ENCODE results near the gene RHO. TPM values are rescaled to one million over a fixed set of nuclear protein-coding genes. Genes with fewer than 3 reads are reported as not detected.
"Not testable (repeated sequence)": the region's sequence is repeated elsewhere in the genome, so short reads cannot be mapped to it uniquely, and the experiment has no call there.

Gene RHO
- not detected for total RNA-seq (2021; ENCODE audit: unreplicated experiment)
- not detected in 2 replicates for polyA plus RNA-seq (2012)
- not detected for Bru-seq, nascent RNA
- percentile 21 among the genes with signal in this experiment for BruChase-seq, experiment 1, labeled RNA remaining after a 6-hour chase
- BruChase-seq, experiment 2, labeled RNA remaining after a 2-hour chase = percentile 16 among the genes with signal in this experiment
- long read RNA-seq = 0 reads

GRCh38 chr3:129528589-129529100 lies at the start of gene RHO:
TSS of gene RHO (plus strand) at chr3:129528639. CDS start at chr3:129528734, 95 bp downstream.
- RAD21 ChIA-PET (ENCODE audit: low non-redundant PET in 1 of 2, low total read pairs in 2 of 2, uncharacterized antibody in 2 of 2, unreplicated experiment in 2 of 2) = no interaction called here
- H3K4me1 ChIP-seq (ENCODE audit: control insufficient read depth in 1 of 2, insufficient read depth in 2 of 2, low read length in 2 of 2) = no peaks in the 10 kb centered on the region
- no peaks in the 10 kb centered on the region for H3K9me3 ChIP-seq (ENCODE audit: control insufficient read depth in 1 of 2, insufficient read depth in 1 of 2, low read depth in 1 of 2, low read length in 2 of 2)
- no peaks in the 10 kb centered on the region for H3K79me2 ChIP-seq (ENCODE audit: insufficient read depth, low read length)
- ATAC-seq = no peak
- no peak within 1 kb of the TSS for H2AFZ ChIP-seq (ENCODE audit: low read depth, low read length, poor library complexity, severe bottlenecking)
- H3K36me3 ChIP-seq (ENCODE audit: control insufficient read depth in 1 of 2, insufficient read depth in 2 of 2, low read length in 2 of 2) = no peaks in the 10 kb centered on the region
- POLR2A ChIA-PET = no interaction called here
- H4K20me1 ChIP-seq (ENCODE audit: insufficient read depth) = no peaks in the 10 kb centered on the region
- no peak within 1 kb of the TSS for H3K4me2 ChIP-seq (ENCODE audit: low read length)
- TF ChIP-seq, protein P1, sequence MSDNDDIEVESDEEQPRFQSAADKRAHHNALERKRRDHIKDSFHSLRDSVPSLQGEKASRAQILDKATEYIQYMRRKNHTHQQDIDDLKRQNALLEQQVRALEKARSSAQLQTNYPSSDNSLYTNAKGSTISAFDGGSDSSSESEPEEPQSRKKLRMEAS (IDR thresholded peaks at IDR 0.05) = no peak
- TF ChIP-seq ELF1 (IDR thresholded peaks at IDR 0.05; ENCODE audit: borderline replicate concordance, low read depth) = no peak
- TF ChIP-seq ATF3 (IDR thresholded peaks at IDR 0.05) = no peak
- TF ChIP-seq EZH2 (IDR thresholded peaks at IDR 0.05) = no peak
- no peak for TF ChIP-seq TCF7L2 (IDR thresholded peaks at IDR 0.05; ENCODE audit: borderline replicate concordance, extremely low read depth, insufficient read depth, insufficient read length)
- no peak for TF ChIP-seq SP1 (IDR thresholded peaks at IDR 0.05; ENCODE audit: low read depth)
- TF ChIP-seq EZH2phosphoT487 (IDR thresholded peaks at IDR 0.05; ENCODE audit: borderline replicate concordance) = no peak
- no peak for TF ChIP-seq YY1 (IDR thresholded peaks at IDR 0.05; ENCODE audit: extremely low read depth, insufficient replicate concordance, low read depth, low read length)
- no peak for TF ChIP-seq JUND (IDR thresholded peaks at IDR 0.05)
- TF ChIP-seq, protein P2, sequence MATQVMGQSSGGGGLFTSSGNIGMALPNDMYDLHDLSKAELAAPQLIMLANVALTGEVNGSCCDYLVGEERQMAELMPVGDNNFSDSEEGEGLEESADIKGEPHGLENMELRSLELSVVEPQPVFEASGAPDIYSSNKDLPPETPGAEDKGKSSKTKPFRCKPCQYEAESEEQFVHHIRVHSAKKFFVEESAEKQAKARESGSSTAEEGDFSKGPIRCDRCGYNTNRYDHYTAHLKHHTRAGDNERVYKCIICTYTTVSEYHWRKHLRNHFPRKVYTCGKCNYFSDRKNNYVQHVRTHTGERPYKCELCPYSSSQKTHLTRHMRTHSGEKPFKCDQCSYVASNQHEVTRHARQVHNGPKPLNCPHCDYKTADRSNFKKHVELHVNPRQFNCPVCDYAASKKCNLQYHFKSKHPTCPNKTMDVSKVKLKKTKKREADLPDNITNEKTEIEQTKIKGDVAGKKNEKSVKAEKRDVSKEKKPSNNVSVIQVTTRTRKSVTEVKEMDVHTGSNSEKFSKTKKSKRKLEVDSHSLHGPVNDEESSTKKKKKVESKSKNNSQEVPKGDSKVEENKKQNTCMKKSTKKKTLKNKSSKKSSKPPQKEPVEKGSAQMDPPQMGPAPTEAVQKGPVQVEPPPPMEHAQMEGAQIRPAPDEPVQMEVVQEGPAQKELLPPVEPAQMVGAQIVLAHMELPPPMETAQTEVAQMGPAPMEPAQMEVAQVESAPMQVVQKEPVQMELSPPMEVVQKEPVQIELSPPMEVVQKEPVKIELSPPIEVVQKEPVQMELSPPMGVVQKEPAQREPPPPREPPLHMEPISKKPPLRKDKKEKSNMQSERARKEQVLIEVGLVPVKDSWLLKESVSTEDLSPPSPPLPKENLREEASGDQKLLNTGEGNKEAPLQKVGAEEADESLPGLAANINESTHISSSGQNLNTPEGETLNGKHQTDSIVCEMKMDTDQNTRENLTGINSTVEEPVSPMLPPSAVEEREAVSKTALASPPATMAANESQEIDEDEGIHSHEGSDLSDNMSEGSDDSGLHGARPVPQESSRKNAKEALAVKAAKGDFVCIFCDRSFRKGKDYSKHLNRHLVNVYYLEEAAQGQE (IDR thresholded peaks at IDR 0.05; ENCODE audit: low read depth) = no peak
- no peak for TF ChIP-seq SIN3A (IDR thresholded peaks at IDR 0.05; ENCODE audit: low read depth)
- TF ChIP-seq POLR2A (IDR thresholded peaks at IDR 0.05; ENCODE audit: borderline replicate concordance, extremely low read depth, insufficient read depth, insufficient read length) = no peak
- TF ChIP-seq ZFX (IDR thresholded peaks at IDR 0.05) = no peak
- no peak for TF ChIP-seq RAD21 (IDR thresholded peaks at IDR 0.05; ENCODE audit: low read depth)
- TF ChIP-seq, protein P3, sequence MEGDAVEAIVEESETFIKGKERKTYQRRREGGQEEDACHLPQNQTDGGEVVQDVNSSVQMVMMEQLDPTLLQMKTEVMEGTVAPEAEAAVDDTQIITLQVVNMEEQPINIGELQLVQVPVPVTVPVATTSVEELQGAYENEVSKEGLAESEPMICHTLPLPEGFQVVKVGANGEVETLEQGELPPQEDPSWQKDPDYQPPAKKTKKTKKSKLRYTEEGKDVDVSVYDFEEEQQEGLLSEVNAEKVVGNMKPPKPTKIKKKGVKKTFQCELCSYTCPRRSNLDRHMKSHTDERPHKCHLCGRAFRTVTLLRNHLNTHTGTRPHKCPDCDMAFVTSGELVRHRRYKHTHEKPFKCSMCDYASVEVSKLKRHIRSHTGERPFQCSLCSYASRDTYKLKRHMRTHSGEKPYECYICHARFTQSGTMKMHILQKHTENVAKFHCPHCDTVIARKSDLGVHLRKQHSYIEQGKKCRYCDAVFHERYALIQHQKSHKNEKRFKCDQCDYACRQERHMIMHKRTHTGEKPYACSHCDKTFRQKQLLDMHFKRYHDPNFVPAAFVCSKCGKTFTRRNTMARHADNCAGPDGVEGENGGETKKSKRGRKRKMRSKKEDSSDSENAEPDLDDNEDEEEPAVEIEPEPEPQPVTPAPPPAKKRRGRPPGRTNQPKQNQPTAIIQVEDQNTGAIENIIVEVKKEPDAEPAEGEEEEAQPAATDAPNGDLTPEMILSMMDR (IDR thresholded peaks at IDR 0.05 in 2 of 3, conservative IDR thresholded peaks at IDR 0.05 in 1 of 3; ENCODE audit: borderline replicate concordance in 1 of 3, insufficient read depth in 1 of 3, low read depth in 2 of 3, low read length in 2 of 3) = no peak
- H3K27me3 ChIP-seq (ENCODE audit: insufficient read depth, low read length) = no peaks in the 10 kb centered on the region
- H3K9ac ChIP-seq (ENCODE audit: low read length) = no peak within 1 kb of the TSS
- no peak within 1 kb of the TSS for H3K27ac ChIP-seq (ENCODE audit: low read depth, low read length)
- no peak for DNase-seq (ENCODE audit: low read depth, low spot score)
- BruUV-seq (replicated peaks) = no TSS peak
- H3K4me3 ChIP-seq (replicated peaks in 1 of 2; ENCODE audit: low read depth in 1 of 2, low read length in 2 of 2) = no peak within 1 kb of the TSS
- CTCF ChIA-PET = no interaction called here
- intact Hi-C loops (cut with micrococcal nuclease) = no loop called here
- no peaks in the 10 kb centered on the region for H3K9me2 ChIP-seq (ENCODE audit: insufficient read depth)

- H3K27me3 ChIP-seq (ENCODE audit: insufficient read depth, low read length); H3K9me3 ChIP-seq (ENCODE audit: control insufficient read depth in 1 of 2, insufficient read depth in 1 of 2, low read depth in 1 of 2, low read length in 2 of 2); BruUV-seq (replicated peaks); H2AFZ ChIP-seq (ENCODE audit: low read depth, low read length, poor library complexity, severe bottlenecking); H3K4me1 ChIP-seq (ENCODE audit: control insufficient read depth in 1 of 2, insufficient read depth in 2 of 2, low read length in 2 of 2); POLR2A ChIA-PET; H3K9me2 ChIP-seq (ENCODE audit: insufficient read depth); DNase-seq (ENCODE audit: low read depth, low spot score); intact Hi-C loops (cut with micrococcal nuclease); CTCF ChIA-PET; H3K9ac ChIP-seq (ENCODE audit: low read length); H3K79me2 ChIP-seq (ENCODE audit: insufficient read depth, low read length); H3K36me3 ChIP-seq (ENCODE audit: control insufficient read depth in 1 of 2, insufficient read depth in 2 of 2, low read length in 2 of 2); ATAC-seq; H3K4me2 ChIP-seq (ENCODE audit: low read length); H3K4me3 ChIP-seq (replicated peaks in 1 of 2; ENCODE audit: low read depth in 1 of 2, low read length in 2 of 2); H3K27ac ChIP-seq (ENCODE audit: low read depth, low read length); RAD21 ChIA-PET (ENCODE audit: low non-redundant PET in 1 of 2, low total read pairs in 2 of 2, uncharacterized antibody in 2 of 2, unreplicated experiment in 2 of 2); H4K20me1 ChIP-seq (ENCODE audit: insufficient read depth): not testable (repeated sequence)
Observed at GRCh38 chr3:129481225-129481765, 47.1 kb upstream of the RHO start.

Measured in HCT116 (cell line).